Activated T-cell treated with anti-CD3 and anti-CD28 coated beads, Interleukin-2, amount 50 U/mL, for 72 hours (primary cell): ENCODE results near the gene PLA2G2D. TPM values are rescaled to one million over a fixed set of nuclear protein-coding genes. Genes with fewer than 3 reads are reported as not detected.

Source experiments
- ATAC-seq, 2 donors: fragments of 150-1000 bp; cut with Tn5 transposase; replicated peaks in 1 of 2; 2 replicates each; pipeline ENCODE4 v1.10.0; 2021; ENCODE audit warnings: moderate library complexity in 2 of 2, mild to moderate bottlenecking in 1 of 2
- DNase-seq, 2 donors: peaks; one replicate each; pipeline ENCODE4 v3.0.0; 2021 to 2022; ENCODE audit warnings: mixed read lengths in 1 of 2
- H3K27ac Mint-ChIP-seq: one replicate; pipeline ENCODE4 v1.8.0; 2022; ENCODE audit warnings: mild to moderate bottlenecking, moderate library complexity, mixed read lengths
- H3K27me3 Mint-ChIP-seq: one replicate; pipeline ENCODE4 v1.8.0; 2022; ENCODE audit warnings: low read depth, mixed read lengths
- H3K36me3 Mint-ChIP-seq, 2 donors: one replicate each; pipeline ENCODE4 v1.8.0; 2022; ENCODE audit warnings: mixed read lengths in 2 of 2, mild to moderate bottlenecking in 1 of 2; ENCODE audit not compliant: insufficient read depth in 2 of 2
- H3K4me1 Mint-ChIP-seq: one replicate; pipeline ENCODE4 v1.8.0; 2022; ENCODE audit warnings: low read depth, mixed read lengths
- H3K4me3 Mint-ChIP-seq, 2 donors: one replicate each; pipeline ENCODE4 v1.8.0; 2022; ENCODE audit warnings: mild to moderate bottlenecking in 2 of 2, mixed read lengths in 2 of 2, moderate library complexity in 2 of 2
- H3K9me3 Mint-ChIP-seq, 2 donors: one replicate each; pipeline ENCODE4 v1.8.0; 2022; ENCODE audit warnings: mixed read lengths in 2 of 2
- total RNA-seq, 2 donors: library from RNA; stranded (reverse); gene quantifications; one replicate each; pipeline ENCODE4 v1.2.3, GENCODE V29; 2022

PLA2G2D gene
- total RNA-seq, 2 donors from 2014 or later = not detected

DNA sequence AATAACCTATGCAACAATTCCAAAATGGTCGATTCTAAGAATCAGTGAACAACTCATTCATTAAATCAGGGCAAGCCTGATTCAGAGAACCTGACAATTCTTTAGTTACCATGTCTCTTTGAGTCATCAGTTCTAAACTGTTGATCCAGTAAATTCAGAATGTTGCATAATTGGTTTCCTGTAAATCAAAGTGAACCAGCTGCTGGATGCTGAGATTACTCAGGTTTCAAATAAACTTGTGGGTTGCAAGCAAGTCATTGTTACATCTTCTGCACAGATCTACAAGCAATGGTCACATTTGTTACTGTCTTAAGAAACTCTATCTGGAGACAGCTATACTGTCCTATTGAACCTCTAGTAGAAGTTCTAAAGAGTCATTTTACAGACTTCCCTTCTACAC lies 16.5 kb downstream of the PLA2G2D start:
- H3K36me3 Mint-ChIP-seq = no peaks in the 10 kb centered on the region
- H3K27ac Mint-ChIP-seq = peak overlapping the region; percentile 10
- ATAC-seq = peak; percentile 85 to 91
- no peak overlapping the region for H3K4me3 Mint-ChIP-seq
- peak in 1 of 2 donors; percentile 3 for DNase-seq
- H3K4me1 Mint-ChIP-seq = peaks cover 9% of the 10 kb centered on the region
- no peaks in the 10 kb centered on the region for H3K9me3 Mint-ChIP-seq
- H3K27me3 Mint-ChIP-seq = peaks cover 22% of the 10 kb centered on the region

DNA sequence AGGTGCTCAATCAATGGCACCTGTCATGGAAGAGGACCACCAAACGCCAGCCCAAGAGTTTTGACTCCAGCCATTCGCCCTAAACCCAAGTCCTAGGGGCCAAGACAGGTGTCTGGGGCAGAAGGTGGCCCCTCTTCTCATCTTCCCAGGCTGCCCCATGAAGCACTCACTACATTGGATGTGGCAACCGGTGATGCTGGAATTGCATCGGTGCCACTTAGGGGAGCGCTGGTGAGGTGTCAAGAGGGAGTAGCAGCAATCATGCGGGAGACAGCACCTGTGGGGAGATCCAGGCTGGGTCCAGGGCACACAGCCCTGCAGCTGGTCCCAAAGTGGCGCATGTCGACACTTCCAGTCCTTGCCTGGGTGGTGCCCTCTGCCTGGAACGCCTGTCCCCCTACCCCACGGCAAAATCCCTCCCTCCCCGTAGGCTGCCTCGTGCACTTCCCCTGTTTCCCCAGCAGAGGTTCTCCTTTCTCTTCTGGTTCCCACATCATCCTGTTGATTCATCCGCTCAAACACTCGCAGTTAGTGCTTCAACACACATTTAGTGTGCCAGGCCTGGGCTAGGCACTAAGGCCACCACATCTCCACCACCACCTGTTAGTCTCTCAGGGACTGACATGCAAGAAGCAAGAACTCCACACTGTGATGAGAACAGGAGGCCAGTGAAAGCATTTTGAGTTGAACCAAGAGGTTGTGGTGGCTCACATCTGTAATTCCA lies 18.5 kb downstream of the PLA2G2D start:
- peak; percentile 55 to 62 for ATAC-seq
- H3K4me3 Mint-ChIP-seq = no peak overlapping the region

DNA sequence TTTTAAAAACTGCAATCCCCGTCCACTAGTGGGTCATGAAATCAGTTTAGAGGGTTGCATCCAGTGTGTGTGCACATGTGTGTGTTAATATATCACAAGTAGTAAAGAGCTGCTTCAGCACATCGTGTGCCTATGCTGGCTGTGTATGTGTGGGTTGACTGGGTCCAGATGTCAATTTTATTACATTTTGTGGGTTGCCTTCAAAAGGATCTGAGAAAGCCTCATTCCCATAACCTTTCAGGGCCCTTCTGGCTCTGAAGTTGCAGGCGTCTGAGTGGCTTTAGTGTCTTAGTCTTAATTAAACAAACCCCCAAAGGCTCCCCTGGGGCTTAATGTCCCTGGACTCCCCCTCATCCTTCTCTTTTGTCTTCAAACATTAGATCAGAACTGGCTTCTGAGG lies 19.8 kb downstream of the PLA2G2D start:
- Mint-ChIP-seq H3K9me3 (no peaks in the 10 kb centered on the region), H3K4me1 (peaks cover 9% of the 10 kb centered on the region), H3K36me3 (no peaks in the 10 kb centered on the region), H3K27ac (no peak overlapping the region), H3K27me3 (peaks cover 13% of the 10 kb centered on the region), H3K4me3 (no peak overlapping the region)
- ATAC-seq = no peak
- DNase-seq = no peak

More for the DNA sequence above, 18.5 kb downstream of the PLA2G2D start:
- Mint-ChIP-seq H3K27me3 (peaks cover 9% of the 10 kb centered on the region), H3K9me3 (no peaks in the 10 kb centered on the region), H3K36me3 (no peaks in the 10 kb centered on the region), H3K27ac (no peak overlapping the region), H3K4me1 (peaks cover 9% of the 10 kb centered on the region)
- DNase-seq = peak; percentile 41 to 50

DNA sequence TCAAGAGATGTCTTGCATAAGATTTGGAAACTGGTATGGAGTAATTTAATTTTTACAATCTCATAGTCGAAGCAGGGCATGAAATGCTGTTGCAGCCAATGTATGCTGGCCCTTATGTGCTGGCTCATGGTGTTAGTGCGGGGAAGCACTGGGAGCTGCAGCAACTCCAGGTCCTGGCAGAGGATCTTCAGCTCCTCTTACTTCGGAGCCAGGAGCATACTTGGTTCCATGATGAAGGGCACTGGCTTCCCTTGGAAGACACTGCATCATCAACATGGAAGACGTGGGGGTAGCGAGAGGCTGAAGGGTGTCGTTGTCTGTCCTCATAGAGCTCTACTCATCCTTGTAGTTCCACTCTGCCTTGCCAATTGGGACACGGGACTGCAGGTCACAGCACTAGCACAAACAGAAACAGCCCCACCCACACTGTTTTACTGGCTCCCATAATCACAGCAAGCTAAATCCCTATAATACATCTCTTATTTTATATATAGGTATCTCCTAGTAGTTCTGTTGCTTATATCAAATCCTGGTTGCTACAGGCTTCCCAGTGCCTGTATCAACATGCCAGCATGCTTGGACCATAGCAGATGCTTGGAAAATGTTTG lies 22.4 kb downstream of the PLA2G2D start:
- H3K4me1 Mint-ChIP-seq = no peaks in the 10 kb centered on the region
- H3K27me3 Mint-ChIP-seq = peaks cover 21% of the 10 kb centered on the region
- DNase-seq (no peak), ATAC-seq (no peak)
- H3K27ac Mint-ChIP-seq = no peak overlapping the region
- H3K4me3 Mint-ChIP-seq = no peak overlapping the region
- no peaks in the 10 kb centered on the region for H3K36me3 Mint-ChIP-seq
- no peaks in the 10 kb centered on the region for H3K9me3 Mint-ChIP-seq

DNA sequence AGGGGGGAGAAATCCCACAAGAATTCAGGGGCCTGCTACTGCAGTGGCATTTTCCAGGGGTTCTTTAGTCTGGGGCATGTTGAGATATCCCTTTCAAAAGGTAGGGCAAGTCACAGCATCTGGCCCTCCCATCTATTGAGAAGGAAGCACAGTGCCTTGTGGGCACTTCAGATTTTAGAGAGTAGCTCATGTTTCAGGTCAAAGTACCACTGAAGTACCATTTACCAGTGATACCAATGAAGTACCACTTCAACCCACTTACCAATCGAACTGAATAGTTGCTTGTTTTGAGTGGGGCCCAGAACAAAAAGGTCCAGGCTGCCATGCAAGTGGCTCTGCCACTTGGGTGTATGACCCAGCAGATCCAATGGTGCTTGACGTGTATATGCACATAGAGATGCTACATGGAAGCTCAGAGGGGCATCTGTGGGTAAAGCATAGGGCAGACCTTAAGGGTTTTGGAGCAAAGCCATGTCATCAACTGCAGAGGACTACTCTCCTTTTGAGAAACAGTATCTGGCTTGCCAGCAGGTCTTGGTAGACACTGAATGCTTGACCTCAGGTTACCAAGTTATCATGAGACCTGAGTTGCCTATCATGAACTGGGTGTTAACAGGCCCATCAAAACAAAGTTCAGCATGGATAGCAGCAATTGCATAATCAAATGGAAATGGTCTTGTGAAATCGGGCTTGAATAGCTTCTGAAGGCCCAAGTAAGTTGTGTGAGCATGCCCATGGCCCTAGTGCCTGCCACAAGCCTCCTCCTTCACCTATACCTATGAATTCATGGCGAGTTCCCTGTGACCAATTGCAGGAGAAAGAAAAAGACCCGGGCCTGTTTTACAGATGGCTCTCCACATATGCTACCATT lies 23.5 kb downstream of the PLA2G2D start:
- Mint-ChIP-seq H3K4me3 (no peak overlapping the region), H3K27me3 (peaks cover 15% of the 10 kb centered on the region), H3K9me3 (no peaks in the 10 kb centered on the region), H3K27ac (no peak overlapping the region), H3K4me1 (no peaks in the 10 kb centered on the region), H3K36me3 (no peaks in the 10 kb centered on the region)
- ATAC-seq (no peak), DNase-seq (no peak)

DNA sequence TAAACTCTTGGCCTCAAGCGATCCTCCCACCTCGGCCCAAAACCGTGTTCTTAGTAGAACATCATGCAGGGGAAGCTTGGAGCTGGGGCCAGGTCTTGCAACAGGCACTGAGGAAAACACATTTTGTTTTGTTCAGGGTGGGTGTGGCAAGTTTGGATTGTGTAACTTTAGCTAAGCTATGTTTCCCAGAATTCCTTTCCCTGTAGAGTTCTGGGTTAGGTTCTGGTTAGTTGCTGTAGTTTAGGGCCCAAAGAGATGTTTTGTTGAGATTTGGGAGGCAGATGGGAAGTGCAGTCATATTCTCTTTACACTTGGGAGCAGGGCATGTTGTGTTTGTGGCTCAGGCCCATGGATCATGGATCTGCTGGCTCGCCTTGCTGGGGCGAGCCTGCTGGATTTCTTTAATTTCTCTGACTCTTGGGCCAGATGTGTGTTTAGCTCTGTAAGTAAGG lies 25.4 kb downstream of the PLA2G2D start:
- DNase-seq = no peak
- ATAC-seq = no peak
- Mint-ChIP-seq H3K9me3 (no peaks in the 10 kb centered on the region), H3K4me1 (no peaks in the 10 kb centered on the region), H3K4me3 (no peak overlapping the region), H3K27ac (no peak overlapping the region), H3K27me3 (peaks cover 13% of the 10 kb centered on the region), H3K36me3 (no peaks in the 10 kb centered on the region)

DNA sequence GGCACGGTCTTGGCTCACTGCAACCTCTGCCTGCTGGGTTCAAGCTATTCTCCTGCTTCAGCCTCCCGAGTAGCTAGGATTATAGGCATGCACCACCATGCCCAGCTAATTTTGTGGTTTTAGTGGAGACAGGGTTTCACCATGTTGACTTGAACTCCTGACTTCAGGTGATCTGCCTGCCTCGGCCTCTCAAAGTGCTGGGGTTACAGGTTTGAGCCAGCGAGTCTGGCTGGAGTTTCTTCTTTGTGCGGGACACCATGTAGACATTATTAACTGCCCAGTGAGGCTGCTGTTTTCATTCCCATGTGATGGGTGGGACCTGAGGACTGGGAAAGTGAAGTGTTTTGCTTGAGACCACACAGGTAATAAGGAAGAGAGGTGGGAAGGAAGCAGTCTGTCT lies 26.0 kb downstream of the PLA2G2D start:
- Mint-ChIP-seq H3K27ac (no peak overlapping the region), H3K9me3 (no peaks in the 10 kb centered on the region), H3K4me1 (no peaks in the 10 kb centered on the region), H3K27me3 (peaks cover 13% of the 10 kb centered on the region), H3K36me3 (no peaks in the 10 kb centered on the region), H3K4me3 (no peak overlapping the region)
- ATAC-seq = no peak
- no peak for DNase-seq

DNA sequence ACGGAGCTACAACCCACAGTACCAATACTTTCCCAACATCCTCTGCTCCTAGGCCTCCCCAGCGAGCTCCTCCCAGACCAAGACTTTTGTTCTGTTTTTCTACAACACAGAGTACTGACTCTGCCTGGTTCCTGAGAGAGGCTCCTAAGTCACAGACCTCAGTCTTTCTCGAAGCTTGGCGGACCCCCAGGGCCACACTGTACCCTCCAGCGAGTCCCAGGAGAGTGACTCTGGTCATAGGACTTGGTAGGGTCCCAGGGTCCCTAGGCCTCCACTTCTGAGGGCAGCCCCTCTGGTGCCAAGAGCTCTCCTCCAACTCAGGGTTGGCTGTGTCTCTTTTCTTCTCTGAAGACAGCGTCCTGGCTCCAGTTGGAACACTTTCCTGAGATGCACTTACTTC lies 28.7 kb downstream of the PLA2G2D start:
- H3K9me3 Mint-ChIP-seq = no peaks in the 10 kb centered on the region
- no peak overlapping the region for H3K27ac Mint-ChIP-seq
- H3K4me1 Mint-ChIP-seq = no peaks in the 10 kb centered on the region

DNA sequence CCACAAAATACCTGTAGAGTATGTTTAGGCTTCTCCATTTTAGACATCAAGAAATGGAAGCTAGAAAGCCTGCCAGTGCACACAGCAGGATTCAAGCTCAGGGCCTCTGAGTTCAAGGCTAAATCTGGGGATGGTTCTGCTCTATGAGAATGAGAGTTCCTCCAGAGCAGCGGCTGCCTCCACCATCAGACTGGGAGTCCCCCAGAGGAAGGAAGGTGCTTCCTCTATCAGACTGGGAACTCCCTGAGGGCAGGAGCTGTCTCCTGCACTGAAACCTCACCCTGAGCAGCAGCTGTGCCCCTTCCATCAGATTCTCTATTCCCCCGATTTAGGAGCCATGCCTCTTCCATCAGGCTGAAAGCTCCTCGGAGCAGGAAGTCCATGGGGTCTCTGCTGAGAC lies 29.2 kb downstream of the PLA2G2D start:
- no peaks in the 10 kb centered on the region for H3K4me1 Mint-ChIP-seq
- H3K4me3 Mint-ChIP-seq = no peak overlapping the region
- ATAC-seq (no peak), DNase-seq (no peak)
- no peaks in the 10 kb centered on the region for H3K36me3 Mint-ChIP-seq
- H3K27ac Mint-ChIP-seq = no peak overlapping the region
- H3K9me3 Mint-ChIP-seq = no peaks in the 10 kb centered on the region
- peaks cover 13% of the 10 kb centered on the region for H3K27me3 Mint-ChIP-seq

More for the DNA sequence above, 28.7 kb downstream of the PLA2G2D start:
- no peak overlapping the region for H3K4me3 Mint-ChIP-seq
- DNase-seq = no peak
- no peaks in the 10 kb centered on the region for H3K36me3 Mint-ChIP-seq
- peaks cover 13% of the 10 kb centered on the region for H3K27me3 Mint-ChIP-seq
- no peak for ATAC-seq

DNA sequence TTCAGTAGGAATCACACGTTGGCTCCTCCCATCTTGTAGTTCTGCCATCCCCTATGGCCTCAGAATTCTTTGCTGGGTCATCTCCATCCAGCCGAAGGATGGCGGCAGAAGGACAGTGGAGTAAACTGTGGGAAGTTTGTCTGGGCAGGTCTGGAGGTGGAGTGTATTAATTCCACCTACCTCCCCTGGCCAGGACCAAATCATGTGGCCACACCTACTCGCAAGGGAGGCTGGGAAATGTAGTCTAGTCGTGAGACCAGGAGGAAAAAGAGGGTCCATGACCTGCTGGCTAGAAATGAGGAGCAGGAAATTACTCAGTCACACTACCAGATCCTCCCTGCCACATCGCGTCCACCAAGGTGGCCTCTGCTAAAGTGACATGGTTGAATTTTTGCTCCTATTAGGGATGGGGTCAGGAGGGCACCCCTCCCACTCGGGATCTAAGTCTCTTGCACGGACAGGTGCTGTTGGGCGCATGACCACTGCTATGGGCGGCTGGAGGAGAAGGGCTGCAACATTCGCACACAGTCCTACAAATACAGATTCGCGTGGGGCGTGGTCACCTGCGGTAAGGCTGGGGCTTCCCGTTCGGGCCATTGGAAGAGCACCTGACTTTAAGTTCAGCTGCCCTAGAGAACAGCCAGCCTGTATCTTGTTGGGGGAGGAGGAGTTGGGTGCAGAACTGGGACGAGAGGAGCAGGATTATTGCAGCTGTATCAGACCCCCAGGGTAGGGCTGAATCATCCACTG lies 29.8 kb downstream of the PLA2G2D start:
- no peak for ATAC-seq
- no peaks in the 10 kb centered on the region for H3K9me3 Mint-ChIP-seq
- no peak for DNase-seq
- no peaks in the 10 kb centered on the region for H3K36me3 Mint-ChIP-seq
- no peak overlapping the region for H3K27ac Mint-ChIP-seq
- no peaks in the 10 kb centered on the region for H3K4me1 Mint-ChIP-seq
- H3K4me3 Mint-ChIP-seq = no peak overlapping the region
- H3K27me3 Mint-ChIP-seq = peaks cover 9% of the 10 kb centered on the region

DNA sequence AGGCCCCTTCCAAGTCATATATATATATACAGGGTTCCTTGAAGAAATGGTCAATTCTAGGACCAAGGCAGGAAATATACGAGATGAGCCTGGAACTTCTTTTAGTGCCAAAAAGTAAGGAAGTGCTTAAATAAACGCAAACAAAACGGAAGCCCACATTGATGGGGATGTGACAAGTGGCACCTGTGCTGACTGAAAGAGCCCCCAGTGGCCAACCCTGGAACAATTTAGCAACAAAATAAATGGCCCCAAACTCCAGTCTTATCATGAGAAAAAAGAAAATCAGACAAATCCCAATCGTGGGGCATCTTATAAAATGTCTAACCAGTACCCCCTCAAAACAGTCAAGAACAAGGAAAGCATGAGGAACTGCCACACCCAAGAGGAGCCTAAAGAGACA lies 31.7 kb downstream of the PLA2G2D start:
- DNase-seq (no peak), ATAC-seq (no peak)
- H3K27me3 Mint-ChIP-seq = peaks cover 5% of the 10 kb centered on the region
- H3K27ac Mint-ChIP-seq = no peak overlapping the region
- no peak overlapping the region for H3K4me3 Mint-ChIP-seq
- no peaks in the 10 kb centered on the region for H3K9me3 Mint-ChIP-seq
- H3K4me1 Mint-ChIP-seq = no peaks in the 10 kb centered on the region
- H3K36me3 Mint-ChIP-seq = no peaks in the 10 kb centered on the region

DNA sequence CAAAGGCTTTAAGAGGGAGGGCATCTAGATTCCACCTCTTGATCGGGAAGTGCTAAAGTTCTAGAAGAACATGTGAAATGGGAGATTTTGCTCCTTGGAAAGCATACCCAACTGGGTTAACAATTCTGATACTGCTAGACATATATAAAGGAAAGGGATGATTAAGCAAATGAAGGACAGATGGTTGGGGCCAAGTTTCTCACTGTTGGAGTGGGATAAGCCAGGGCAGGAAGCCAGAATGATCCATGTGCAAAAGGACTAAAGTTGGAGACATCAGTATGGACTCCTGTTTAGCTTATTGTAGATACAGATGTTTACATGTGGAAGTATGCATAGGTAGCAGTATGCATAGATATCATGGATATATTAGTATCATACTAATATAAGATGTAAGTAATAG lies 32.5 kb downstream of the PLA2G2D start:
- ATAC-seq (no peak), DNase-seq (no peak)
- H3K4me1 Mint-ChIP-seq = no peaks in the 10 kb centered on the region
- H3K4me3 Mint-ChIP-seq = no peak overlapping the region
- H3K27ac Mint-ChIP-seq = no peak overlapping the region
- no peaks in the 10 kb centered on the region for H3K36me3 Mint-ChIP-seq
- H3K9me3 Mint-ChIP-seq = no peaks in the 10 kb centered on the region
- peaks cover 14% of the 10 kb centered on the region for H3K27me3 Mint-ChIP-seq
